GM19438 (cell line): Measurements from ENCODE around the gene EPOP.
A peak's percentile ranks its signal among the peaks of the same experiment; 100 is the strongest.

Experiments
- ATAC-seq: cut with Tn5 transposase; IDR thresholded peaks from one replicate; pipeline ENCODE4 v1.9.1; 2021; ENCODE audit warnings: low read depth; ENCODE audit not compliant: unreplicated experiment

The EPOP gene

DNA sequence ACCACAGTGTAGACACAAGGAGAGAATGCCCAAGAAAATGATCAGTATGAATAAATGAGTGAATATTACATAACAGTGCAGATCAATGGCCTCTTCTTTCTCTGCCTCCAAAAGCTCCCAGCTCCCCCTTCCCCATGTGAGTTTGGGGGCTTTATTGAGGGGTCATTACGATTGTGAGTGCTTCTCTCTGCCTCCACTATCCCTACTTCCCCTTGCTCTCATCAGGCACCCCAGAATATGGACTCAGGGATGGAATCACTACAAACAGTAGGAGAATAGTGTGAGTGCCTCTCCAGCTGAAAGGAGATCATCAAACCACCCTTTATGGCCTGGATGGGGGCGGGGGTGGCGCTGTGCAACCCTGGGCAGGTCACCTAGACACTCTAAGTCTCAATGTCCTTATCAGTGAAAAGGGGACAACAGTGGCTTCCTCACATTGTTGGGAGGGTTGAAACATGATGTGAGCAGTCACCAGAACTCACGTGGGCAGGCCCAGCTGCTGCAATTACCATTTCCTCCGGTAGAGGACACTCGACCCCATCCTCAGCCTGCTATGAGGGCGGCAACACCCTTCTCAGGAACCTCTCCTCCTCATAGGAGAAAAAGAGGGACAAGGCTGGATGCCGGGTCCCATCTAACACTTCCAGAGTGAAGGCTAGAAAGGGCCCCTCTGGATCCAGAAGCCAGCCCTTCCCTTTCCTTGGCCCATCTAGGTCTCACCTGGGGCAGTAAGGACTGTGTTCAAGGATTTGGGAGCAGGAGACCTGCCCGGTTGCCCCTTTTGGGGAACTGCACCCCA lies 2.1 kb upstream of the EPOP start:
- ATAC-seq = no peak

DNA sequence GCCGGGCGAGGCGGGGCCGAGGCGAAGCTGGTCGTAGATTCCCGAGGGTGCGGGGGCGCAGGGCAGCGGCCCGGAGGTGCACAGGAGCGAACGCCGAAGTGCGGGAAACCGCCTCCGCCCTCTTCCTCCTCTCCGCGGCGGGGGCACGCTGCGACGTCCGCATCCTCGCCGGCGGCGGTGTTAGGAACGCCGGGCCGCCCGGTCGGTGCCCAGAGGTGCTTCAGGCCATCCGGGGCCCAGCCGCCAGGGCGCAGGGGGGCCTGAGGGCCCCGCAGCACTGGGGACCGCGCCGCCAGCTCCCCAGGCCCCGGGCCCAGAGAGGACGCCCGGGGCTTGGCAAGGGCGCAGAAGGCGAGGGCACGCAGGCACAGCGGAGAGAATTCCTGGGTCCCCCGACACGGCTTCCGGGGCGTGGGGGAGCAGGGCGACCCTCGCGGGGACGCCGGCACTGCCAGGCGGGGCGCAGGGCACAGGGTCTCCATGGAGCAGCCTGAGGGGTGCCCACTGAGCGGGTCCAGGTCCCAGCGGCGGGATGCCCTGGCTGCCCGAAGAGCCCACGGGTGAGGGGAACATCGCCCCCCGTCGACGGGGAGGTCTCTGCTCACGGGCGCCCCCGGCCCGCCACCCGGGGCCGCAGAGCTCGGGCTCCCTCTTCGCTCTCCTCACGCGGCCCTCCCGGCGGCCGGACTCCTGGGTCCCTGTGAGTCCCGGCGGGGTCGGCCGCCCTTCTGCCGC lies 576 bp downstream of the EPOP start:
- ATAC-seq = peak; percentile 15

- no peak for ATAC-seq
These were observed 1.1 kb downstream of the EPOP start for GRCh38 chr17:38673707-38674013.

DNA sequence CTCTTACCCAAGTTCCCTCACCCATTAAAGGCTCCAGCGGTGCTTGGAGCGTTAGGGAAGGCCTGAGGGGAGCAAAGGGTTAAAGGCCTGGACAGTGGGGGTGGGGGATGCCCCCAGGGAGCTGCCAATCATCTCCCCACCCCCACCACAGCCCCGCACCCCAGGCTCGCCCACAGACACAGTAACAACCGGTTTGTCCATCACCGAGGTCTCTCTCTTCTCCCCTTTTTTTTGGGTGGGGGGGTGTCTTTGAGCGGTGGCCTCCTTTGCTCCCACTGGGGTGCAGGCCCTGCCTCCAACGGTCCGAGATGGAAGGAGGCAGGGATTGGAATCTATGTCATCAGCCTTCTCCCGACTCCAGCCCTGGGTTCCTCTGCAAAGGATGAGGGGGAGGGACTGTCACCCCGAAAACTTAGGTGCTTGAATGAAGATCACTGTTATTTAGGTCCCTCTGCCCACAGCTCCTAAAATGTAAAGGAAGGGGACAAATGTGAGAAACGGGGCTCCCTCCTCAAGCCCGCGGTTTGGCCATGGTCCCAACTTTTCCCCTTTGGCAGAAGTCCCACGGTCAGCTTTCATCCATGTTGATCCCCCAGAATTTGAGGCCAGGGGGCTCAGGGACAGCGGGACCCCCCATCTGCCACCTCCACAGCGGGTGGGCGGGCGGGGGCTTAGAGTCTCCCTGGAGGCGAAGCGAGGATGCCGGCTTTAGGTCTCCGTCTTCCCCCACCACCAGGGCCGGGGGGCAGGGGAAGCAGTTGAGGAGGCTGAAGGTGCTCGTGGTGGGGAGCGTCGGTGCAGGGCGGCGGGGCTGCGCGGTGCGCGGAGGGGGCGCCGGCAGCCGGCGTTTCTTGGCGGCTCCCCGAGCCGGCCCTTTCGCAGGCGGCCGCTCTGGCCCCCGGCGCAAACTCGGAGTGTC lies 1.7 kb downstream of the EPOP start:
- no peak for ATAC-seq

DNA sequence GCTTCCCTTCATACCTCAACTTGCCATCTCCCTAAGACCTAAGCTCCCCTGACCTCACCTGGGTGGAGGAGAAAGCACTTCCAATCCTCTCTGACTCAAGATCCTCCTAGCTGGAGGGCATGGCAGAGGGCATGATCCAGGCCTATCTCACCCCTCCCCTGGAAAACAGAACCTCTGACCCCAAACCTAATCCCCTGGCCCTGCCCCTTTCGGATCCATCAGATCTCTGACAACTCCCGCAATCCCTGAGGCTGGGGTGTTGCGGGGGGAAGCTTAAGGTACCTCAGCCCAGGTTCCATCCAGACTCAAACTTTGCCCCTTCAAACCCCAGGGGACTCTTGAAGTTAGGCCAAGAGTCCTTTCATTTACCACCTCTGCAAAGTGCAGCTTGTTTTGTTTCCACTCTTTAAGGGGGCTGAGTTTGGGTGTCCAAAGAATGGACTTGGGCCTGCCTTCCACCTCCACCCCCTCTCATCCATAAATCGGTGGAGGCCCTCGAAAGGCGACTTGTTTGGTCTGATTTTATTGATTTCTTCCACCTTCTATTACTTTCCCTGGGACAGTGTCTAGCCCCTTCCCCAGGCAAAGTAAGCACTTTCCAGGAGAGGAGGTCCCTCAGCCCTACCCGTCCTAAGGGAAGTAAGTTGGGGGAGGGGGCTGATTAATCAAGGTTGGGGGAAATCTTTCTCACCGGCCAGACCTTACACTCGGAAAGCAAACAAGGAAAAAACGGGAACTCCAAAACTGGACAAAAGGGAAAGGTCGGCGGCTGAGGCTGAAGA lies 2.6 kb downstream of the EPOP start:
- no peak for ATAC-seq

DNA sequence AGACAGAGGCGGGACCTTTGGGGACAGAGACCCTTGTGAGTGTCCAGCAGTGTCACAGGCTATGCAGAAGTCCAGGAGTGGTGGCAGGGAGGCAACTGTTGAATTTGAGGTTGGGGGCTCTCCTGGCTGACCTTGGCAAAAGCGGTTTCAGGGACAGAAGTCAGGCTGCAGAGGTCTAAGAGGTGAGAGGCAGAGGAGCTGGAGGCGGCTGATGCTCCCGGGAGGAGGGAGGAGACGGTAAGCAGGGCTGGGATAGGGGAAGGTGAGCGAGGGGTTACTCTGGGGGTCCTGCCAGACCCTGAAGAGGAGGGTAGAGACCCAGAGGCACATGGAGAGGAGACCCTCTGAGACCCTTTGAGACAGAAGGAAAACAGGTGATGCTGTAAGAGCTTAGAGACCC lies 5.2 kb downstream of the EPOP start:
- ATAC-seq = no peak

DNA sequence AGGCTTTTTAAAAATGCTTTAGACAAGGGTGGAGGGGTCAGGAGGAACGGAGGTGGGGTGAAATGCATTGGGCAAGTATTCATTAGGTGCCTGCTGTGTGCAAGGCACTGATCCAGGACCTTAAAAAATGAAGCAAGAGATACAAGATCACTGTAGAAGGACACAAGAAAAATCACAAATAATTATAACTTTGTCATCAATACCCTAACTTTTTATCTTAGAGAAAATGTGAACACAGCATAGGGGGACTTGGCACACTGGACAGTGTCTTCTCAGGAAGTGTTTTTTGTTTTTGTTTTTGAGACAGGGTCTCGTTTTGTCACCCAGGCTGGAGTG lies 7.0 kb downstream of the EPOP start:
- no peak for ATAC-seq

DNA sequence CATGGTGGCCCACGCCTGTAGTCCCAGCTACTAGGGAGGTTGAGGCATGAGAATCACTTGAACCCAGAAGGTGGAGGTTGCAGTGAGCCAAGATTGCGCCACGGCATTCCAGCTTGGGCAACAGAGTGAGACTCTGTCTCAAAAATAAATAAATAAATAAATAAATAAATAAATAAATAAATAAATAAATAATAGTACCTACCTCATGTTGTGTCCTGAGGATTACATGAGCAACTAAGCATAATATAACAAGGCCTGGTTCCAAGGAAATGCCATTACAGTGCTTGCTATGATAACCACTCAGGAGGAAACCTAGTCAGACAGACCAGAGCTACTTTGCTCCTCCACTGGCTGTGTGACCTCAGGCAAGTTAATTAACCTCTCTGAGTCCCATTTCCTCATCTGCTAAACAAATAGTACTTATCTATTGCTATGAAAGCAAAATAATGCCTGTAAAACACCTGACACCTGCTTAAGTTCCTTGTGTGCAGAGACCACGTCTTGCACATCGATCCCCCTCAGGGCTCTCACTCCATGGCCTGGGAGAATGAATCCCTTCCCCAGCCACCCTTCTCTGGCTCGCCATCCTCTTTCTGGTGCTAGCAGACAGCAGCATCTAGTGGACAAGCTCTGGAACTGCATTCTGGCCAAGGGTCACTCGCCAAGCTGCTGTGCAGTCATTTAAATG lies 7.5 kb downstream of the EPOP start:
- no peak for ATAC-seq

DNA sequence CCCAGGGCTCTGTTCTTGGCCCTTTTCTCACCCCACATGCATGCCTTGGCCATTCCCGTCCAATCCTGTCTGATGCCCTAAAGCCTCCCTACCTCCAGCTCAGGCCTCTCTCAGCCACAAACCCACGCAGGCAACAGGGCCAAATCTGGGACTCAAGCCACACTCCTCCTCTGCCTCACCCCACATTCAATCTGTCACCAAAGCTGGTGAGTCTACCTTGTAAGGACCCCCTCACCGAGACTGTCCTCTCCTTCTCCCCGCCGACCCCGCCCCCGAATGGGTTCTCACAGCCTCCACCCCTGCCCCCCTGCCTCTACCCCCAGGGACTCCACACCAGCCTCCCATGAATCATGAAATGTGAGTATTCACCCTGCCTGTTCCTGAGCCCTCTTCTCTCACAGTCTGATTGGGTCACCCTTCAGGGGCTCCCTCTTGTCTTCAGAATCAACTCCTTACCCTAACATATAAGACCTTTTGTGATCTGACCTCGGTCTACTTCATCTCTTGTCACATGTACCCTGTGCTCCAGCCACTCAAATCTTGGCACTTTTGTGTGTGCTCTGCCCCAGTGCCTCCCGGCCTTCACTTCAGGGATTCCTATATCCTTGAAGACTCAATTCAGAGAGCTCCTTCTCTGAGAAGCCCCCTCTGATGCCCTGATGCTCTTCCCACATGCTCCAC lies 10.7 kb downstream of the EPOP start:
- no peak for ATAC-seq

- no peak for ATAC-seq
These were observed 11.5 kb downstream of the EPOP start for GRCh38 chr17:38663125-38663751.

GRCh38 chr17:38660097-38661025 lies 14.4 kb downstream of the EPOP start:
- no peak for ATAC-seq

DNA sequence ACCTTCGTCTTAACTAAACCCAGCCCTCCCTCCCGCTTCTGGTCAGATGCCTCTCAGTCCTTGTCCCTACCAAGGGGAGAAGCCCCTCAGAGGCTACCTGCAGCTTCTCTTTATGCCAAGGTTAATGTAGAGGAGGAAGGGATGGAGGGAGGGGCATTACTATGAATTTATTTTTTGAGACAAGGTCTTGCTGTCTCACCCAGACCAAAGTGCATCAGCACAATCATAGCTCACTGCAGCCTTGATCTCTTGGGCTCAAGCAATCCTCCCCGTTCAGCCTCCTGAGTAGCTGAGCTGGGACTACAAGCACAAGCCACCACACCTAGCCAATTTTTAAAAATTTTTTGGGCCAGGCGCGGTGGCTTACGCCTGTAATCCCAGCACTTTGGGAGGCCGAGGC lies 15.3 kb downstream of the EPOP start:
- no peak for ATAC-seq

- ATAC-seq = no peak
These were observed 15.9 kb downstream of the EPOP start for GRCh38 chr17:38658741-38659345.

DNA sequence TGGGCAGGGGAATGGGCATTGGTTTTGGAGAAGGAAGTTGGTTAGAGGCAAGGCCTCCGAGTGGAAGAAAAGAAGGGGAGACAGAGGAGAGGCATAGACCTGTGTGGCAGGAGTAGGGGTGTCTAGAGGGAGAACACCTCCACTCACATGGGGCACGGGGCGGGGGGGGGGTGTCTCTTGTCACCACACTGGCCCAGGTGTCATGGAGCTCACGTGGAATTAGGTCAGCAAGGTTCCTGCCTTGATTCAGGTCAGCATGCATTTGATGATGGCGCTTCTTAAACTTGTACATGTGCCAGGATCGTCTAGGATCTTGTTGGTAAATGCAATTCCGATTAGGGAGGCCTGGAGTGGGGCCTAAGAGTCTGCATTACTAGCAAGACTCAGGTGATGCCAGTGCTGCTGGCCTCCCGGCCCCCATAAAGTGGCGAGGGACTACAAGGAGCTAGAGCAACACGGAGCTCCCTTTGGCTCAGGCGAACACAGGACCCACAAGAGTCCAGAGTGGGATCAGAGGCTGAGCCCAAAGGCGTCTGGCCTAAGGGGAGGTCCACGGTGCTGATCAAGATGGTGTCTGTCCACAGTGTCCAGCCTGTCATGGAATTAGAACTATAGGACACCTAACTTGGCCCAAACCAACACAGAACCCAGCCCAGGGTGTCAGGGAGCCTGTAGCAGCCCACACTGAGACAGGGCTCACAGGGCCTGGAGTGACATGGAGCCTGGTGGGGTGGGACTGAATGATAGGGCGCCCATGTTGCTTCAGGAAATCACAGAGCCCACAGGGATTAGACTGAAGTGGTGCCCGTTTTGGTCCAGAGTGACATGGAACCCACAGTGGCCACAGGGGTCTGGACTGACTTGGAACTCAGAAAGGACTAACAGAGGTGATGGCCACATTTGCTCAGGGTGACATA lies 16.7 kb downstream of the EPOP start:
- no peak for ATAC-seq

GRCh38 chr17:38656959-38657823 lies 17.6 kb downstream of the EPOP start:
- no peak for ATAC-seq
